A673 (cell line): ENCODE measurements around the gene ZNF124. TPM values are rescaled to one million over a fixed set of nuclear protein-coding genes. Genes with fewer than 3 reads are reported as not detected.

Experiments
- BruUV-seq: library from RNA; stranded (reverse); fragments of 400-500 nt; replicated peaks from 2 replicates; lab custom pipeline; 2021; lab: Mats Ljungman, UMichigan
- CTCF ChIA-PET: fragments of 300-600 bp; sonication (Branson Sonifier 250); formaldehyde crosslinking; loops from one replicate; lab custom pipeline; 2022; ENCODE audit warnings: antibody characterized with exemption; lab: Charles Lee
- POLR2A ChIA-PET: fragments of 300-600 bp; sonication (Branson Sonifier 250); formaldehyde crosslinking; loops from one replicate; lab custom pipeline; 2022; ENCODE audit warnings: antibody characterized with exemption; ENCODE audit not compliant: low non-redundant PET; lab: Charles Lee
- DNase-seq: peaks from one replicate; pipeline ENCODE4 v3.0.0-alpha.2; 2015; ENCODE audit warnings: low spot score
- H3K27ac ChIP-seq: fragments of 200-600 bp; sonication (generic); 2 replicates; pipeline ENCODE4 v1.5.1; 2016; ENCODE audit warnings: mixed run types, low read depth, mild to moderate bottlenecking, mixed read lengths, antibody characterized with exemption, low read length; ENCODE audit not compliant: poor library complexity, severe bottlenecking
- H3K27me3 ChIP-seq: fragments of 200-600 bp; sonication (generic); replicated peaks from 2 replicates; pipeline ENCODE4 v1.6.1; 2017; ENCODE audit warnings: mixed run types, low read depth, mild to moderate bottlenecking, mixed read lengths, antibody characterized with exemption, low read length; ENCODE audit not compliant: insufficient read depth, poor library complexity
- H3K36me3 ChIP-seq: fragments of 200-600 bp; sonication (generic); 2 replicates; pipeline ENCODE4 v1.6.1; 2016; ENCODE audit warnings: mixed run types, mild to moderate bottlenecking, mixed read lengths, antibody characterized with exemption, low read length; ENCODE audit not compliant: insufficient read depth, poor library complexity, severe bottlenecking
- H3K4me1 ChIP-seq: fragments of 200-600 bp; sonication (generic); 2 replicates; pipeline ENCODE4 v1.6.1; 2017; ENCODE audit warnings: mixed run types, mild to moderate bottlenecking, mixed read lengths, antibody characterized with exemption, low read length; ENCODE audit not compliant: insufficient read depth, poor library complexity, severe bottlenecking
- H3K4me3 ChIP-seq: fragments of 200-600 bp; sonication (generic); 2 replicates; pipeline ENCODE4 v1.5.1; 2016; ENCODE audit warnings: low read depth, mixed run types, mild to moderate bottlenecking, mixed read lengths, low read length; ENCODE audit not compliant: poor library complexity, severe bottlenecking
- H3K9me3 ChIP-seq: fragments of 200-600 bp; sonication (generic); 2 replicates; pipeline ENCODE4 v1.6.1; 2016; ENCODE audit warnings: mixed run types, low read depth, mild to moderate bottlenecking, mixed read lengths, antibody characterized with exemption, low read length; ENCODE audit not compliant: poor library complexity, severe bottlenecking
- EZH2 ChIP-seq: fragments of 200-600 bp; sonication (generic); IDR thresholded peaks from 2 replicates; pipeline ENCODE4 v1.6.1; 2017; ENCODE audit warnings: borderline replicate concordance, low read depth, mild to moderate bottlenecking, mixed read lengths, antibody characterized with exemption, low read length; ENCODE audit not compliant: poor library complexity, severe bottlenecking
- intact Hi-C: fragments of 100-400 bp; cut with micrococcal nuclease; formaldehyde crosslinking; loops from one replicate; pipeline ENCODE4 v1.10.0; 2022; ENCODE audit not compliant: unreplicated experiment
- total RNA-seq: library from RNA; stranded (reverse); gene quantifications from 2 replicates; pipeline ENCODE4 v1.2.3, GENCODE V29; 2021
- TF ChIP-seq, protein P1 (sequence below): fragments of 300-800, 200-600 bp; sonication (generic); conservative IDR thresholded peaks from 2 replicates; pipeline ENCODE4 v1.5.1; 2017; ENCODE audit warnings: low read depth, mild to moderate bottlenecking, antibody characterized with exemption, low read length, moderate library complexity, mixed read lengths

Gene ZNF124
- total RNA-seq, 1 experiment from 2014 or later, result 34.7 TPM

GRCh38 chr1:247115141-247115510 lies 56.7 kb downstream of the ZNF124 start:
- CTCF ChIA-PET, result no interaction called here
- DNase-seq, result no peak
- no TSS peak for BruUV-seq
- POLR2A ChIA-PET, result no interaction called here
- no peak for TF ChIP-seq EZH2
- TF ChIP-seq, protein P1, sequence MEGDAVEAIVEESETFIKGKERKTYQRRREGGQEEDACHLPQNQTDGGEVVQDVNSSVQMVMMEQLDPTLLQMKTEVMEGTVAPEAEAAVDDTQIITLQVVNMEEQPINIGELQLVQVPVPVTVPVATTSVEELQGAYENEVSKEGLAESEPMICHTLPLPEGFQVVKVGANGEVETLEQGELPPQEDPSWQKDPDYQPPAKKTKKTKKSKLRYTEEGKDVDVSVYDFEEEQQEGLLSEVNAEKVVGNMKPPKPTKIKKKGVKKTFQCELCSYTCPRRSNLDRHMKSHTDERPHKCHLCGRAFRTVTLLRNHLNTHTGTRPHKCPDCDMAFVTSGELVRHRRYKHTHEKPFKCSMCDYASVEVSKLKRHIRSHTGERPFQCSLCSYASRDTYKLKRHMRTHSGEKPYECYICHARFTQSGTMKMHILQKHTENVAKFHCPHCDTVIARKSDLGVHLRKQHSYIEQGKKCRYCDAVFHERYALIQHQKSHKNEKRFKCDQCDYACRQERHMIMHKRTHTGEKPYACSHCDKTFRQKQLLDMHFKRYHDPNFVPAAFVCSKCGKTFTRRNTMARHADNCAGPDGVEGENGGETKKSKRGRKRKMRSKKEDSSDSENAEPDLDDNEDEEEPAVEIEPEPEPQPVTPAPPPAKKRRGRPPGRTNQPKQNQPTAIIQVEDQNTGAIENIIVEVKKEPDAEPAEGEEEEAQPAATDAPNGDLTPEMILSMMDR, result no peak
- no peak overlapping the region for H3K27ac ChIP-seq
- H3K4me1 ChIP-seq, result no peaks in the 10 kb centered on the region
- intact Hi-C loops, result no loop called here
- H3K36me3 ChIP-seq, result no peaks in the 10 kb centered on the region
- H3K27me3 ChIP-seq, result peaks cover 28% of the 10 kb centered on the region
- no peaks in the 10 kb centered on the region for H3K9me3 ChIP-seq
- H3K4me3 ChIP-seq, result no peak overlapping the region

- TF ChIP-seq EZH2, result no peak
- TF ChIP-seq, protein P1, result no peak
- Histone ChIP-seq H3K27me3 (peaks cover 28% of the 10 kb centered on the region), H3K27ac (no peak overlapping the region), H3K4me1 (no peaks in the 10 kb centered on the region), H3K4me3 (no peak overlapping the region), H3K9me3 (no peaks in the 10 kb centered on the region), H3K36me3 (no peaks in the 10 kb centered on the region)
- CTCF ChIA-PET, result no interaction called here
- intact Hi-C loops, result no loop called here
- no peak for DNase-seq
- POLR2A ChIA-PET, result no interaction called here
- BruUV-seq, result no TSS peak
These were observed 57.3 kb downstream of the ZNF124 start for GRCh38 chr1:247114351-247115140.

DNA sequence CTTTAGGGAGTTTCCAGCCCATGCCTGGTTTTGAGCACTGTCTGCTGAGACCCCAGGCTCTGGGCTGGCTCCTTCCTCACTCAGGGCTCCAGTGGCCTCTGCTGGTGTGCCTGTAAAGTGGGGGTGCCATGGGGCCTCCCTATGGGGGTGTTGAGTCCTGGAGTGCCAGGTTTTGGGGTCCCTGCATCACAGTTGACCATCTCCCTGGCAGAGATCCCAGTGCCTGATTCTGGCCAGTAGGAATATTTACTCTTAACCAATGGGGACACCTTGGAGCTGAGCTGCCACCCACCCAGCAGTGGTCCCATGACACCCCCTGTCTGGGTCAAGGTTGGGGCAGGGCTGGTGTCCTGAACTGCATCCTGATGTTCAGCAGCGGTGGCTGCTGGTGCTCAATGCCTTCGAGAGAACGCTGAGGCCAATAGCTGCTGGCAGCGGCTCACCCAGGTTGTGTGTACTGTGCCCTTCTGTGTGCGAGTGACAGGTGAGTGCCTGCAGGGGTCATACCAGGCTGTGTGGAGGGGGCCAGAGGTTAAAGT lies 58.0 kb downstream of the ZNF124 start:
- intact Hi-C loops, result no loop called here
- Histone ChIP-seq H3K4me1 (no peaks in the 10 kb centered on the region), H3K9me3 (no peaks in the 10 kb centered on the region), H3K36me3 (no peaks in the 10 kb centered on the region), H3K27me3 (peaks cover 31% of the 10 kb centered on the region), H3K4me3 (no peak overlapping the region), H3K27ac (no peak overlapping the region)
- DNase-seq, result no peak
- BruUV-seq, result no TSS peak
- ChIA-PET POLR2A (no interaction called here), CTCF (no interaction called here)
- TF ChIP-seq EZH2, result no peak
- TF ChIP-seq, protein P1, result no peak
